ENCODE data around the gene ARL15.

The ARL15 gene

DNA sequence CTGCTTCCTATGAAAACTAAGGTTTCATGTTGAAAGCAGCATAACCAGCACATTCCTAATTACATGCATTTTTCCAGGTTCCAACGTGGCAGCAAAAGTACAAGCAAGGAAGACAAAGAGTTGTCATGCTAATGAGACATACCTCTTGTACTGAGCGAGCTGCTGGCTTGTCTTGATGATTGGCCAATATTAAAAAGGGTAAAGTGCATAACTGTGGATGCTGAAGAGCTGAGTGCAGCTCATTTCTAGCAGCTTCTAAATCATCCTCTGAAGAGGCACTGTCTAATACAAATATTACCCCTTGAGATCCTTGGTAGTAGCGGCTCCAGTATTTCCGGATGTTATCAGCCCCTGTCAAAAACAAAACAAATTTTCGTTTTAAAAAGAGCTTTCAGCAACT is 197.3 kb downstream of the ARL15 start:
- TF ChIP-seq EP300 (IDR thresholded peaks at IDR 0.05; ENCODE audit: borderline replicate concordance) = no peak

DNA sequence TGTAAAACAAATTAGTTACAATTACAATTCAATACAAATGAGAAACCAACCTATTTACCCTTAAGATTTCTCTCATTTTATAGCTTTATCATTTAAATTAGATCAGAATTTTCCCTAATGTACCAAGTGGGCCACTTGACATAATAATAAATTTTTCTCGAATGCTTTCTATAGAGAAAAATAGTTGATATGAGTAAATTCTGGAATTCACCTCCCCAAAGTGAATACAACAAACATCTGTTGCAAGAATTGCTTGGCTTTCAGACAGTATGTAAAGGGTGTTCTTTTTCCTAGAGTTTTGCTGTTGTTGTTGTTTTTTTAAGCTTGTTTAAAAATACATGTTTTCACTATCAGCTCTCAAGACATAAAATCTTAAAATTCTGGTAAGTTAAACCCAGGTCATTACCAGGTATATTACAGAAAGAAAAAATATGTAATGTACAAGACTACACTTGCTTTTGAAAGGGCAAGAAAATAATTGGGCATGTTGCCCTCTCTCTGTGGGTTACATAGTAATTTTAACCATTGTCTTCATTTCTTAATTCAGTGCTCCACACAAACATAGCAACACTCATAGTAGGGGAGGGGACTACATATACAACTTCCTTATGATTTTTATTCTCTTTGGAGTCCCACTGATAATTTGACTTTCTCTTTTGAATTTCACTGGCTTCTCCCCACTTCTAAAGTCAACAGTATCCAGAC is 200.6 kb downstream of the ARL15 start:
- TF ChIP-seq TAF1 (IDR thresholded peaks at IDR 0.05; ENCODE audit: low read depth) (no peak), YY1 (IDR thresholded peaks at IDR 0.05; ENCODE audit: low read depth) (no peak), NFIC (IDR thresholded peaks at IDR 0.05) (no peak), TEAD4 (IDR thresholded peaks at IDR 0.05) (no peak), CREB1 (IDR thresholded peaks at IDR 0.05; ENCODE audit: low read depth) (no peak), EP300 (IDR thresholded peaks at IDR 0.05; ENCODE audit: borderline replicate concordance) (no peak), CEBPB (IDR thresholded peaks at IDR 0.05) (no peak), EGR1 (IDR thresholded peaks at IDR 0.05) (no peak), USF1 (IDR thresholded peaks at IDR 0.05) (no peak), ZBTB7A (IDR thresholded peaks at IDR 0.05; ENCODE audit: low read depth) (no peak), FOXM1 (IDR thresholded peaks at IDR 0.05; ENCODE audit: borderline replicate concordance, low read depth) (no peak), TCF12 (IDR thresholded peaks at IDR 0.05; ENCODE audit: low read depth) (no peak), REST (IDR thresholded peaks at IDR 0.05; ENCODE audit: low read depth) (no peak), RAD21 (IDR thresholded peaks at IDR 0.05; ENCODE audit: low read depth) (no peak)
- TF ChIP-seq, protein P1, sequence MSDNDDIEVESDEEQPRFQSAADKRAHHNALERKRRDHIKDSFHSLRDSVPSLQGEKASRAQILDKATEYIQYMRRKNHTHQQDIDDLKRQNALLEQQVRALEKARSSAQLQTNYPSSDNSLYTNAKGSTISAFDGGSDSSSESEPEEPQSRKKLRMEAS (IDR thresholded peaks at IDR 0.05) = no peak

DNA sequence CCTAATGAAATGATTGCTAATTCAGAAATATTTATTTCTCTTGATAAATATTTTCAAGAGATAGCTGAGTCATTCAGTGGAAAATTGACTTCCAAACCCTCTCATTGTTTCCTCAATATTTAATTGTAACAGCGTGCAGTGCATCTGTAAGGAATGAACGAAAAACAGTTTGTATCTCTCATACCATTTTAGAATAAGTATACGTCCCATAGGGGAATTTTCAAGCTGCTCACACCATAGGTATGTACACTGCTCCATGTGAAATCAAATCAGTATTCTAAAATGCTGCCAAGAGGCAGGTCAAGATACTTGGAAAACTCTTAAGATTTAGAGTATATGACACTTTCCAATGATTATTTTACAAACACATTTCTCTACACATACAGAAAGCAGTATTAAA is 202.2 kb downstream of the ARL15 start:
- no peak for TF ChIP-seq EP300 (IDR thresholded peaks at IDR 0.05; ENCODE audit: borderline replicate concordance)
- TF ChIP-seq EGR1 (IDR thresholded peaks at IDR 0.05) = no peak
- TF ChIP-seq CEBPB (IDR thresholded peaks at IDR 0.05) = no peak
- TF ChIP-seq TEAD4 (IDR thresholded peaks at IDR 0.05) = no peak
- TF ChIP-seq ZBTB7A (IDR thresholded peaks at IDR 0.05; ENCODE audit: low read depth) = no peak
- TF ChIP-seq CREB1 (IDR thresholded peaks at IDR 0.05; ENCODE audit: low read depth) = no peak
- no peak for TF ChIP-seq REST (IDR thresholded peaks at IDR 0.05; ENCODE audit: low read depth)

DNA sequence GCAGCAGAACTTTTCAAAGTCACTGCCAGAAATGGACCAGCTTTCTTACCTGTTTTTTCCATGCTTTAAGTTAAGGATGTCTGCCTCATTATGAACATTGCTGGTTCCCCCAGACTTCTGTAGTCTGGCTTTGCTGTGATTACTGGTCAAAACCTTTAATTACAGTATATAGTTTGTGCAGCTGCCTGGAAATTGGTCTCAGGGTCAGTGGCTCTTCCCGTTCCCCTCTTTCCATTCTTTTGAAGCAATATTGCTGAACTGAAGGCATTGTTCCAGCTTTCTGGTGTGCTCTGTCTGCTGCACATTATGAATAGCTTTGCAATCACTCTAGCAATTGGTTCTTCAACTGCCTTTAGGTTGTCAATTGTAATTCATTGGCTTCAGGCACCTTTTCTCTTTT is 206.5 kb downstream of the ARL15 start:
- TF ChIP-seq EGR1 (IDR thresholded peaks at IDR 0.05) = no peak
- no peak for TF ChIP-seq YY1 (IDR thresholded peaks at IDR 0.05; ENCODE audit: low read depth)
- TF ChIP-seq CEBPB (IDR thresholded peaks at IDR 0.05) = no peak
- no peak for TF ChIP-seq RAD21 (IDR thresholded peaks at IDR 0.05; ENCODE audit: low read depth)
- TF ChIP-seq ZBTB7A (IDR thresholded peaks at IDR 0.05; ENCODE audit: low read depth) = no peak
- no peak for TF ChIP-seq TEAD4 (IDR thresholded peaks at IDR 0.05)
- no peak for TF ChIP-seq REST (IDR thresholded peaks at IDR 0.05; ENCODE audit: low read depth)
- no peak for TF ChIP-seq NFIC (IDR thresholded peaks at IDR 0.05)

- no peak for TF ChIP-seq YY1 (IDR thresholded peaks at IDR 0.05; ENCODE audit: low read depth)
- TF ChIP-seq NFIC (IDR thresholded peaks at IDR 0.05) = no peak
- TF ChIP-seq, protein P1 (IDR thresholded peaks at IDR 0.05) = no peak
- TF ChIP-seq TEAD4 (IDR thresholded peaks at IDR 0.05) = no peak
- no peak for TF ChIP-seq CEBPB (IDR thresholded peaks at IDR 0.05)
- TF ChIP-seq REST (IDR thresholded peaks at IDR 0.05; ENCODE audit: low read depth) = no peak
- TF ChIP-seq USF1 (IDR thresholded peaks at IDR 0.05) = no peak
- TF ChIP-seq FOXM1 (IDR thresholded peaks at IDR 0.05; ENCODE audit: borderline replicate concordance, low read depth) = no peak
- TF ChIP-seq EGR1 (IDR thresholded peaks at IDR 0.05) = no peak
Observed at GRCh38 chr5:54098267-54098666, 212.1 kb downstream of the ARL15 start.

Data from Ishikawa (cell line).